ENCODE measurements around the gene DONSON. TPM values are rescaled to one million over a fixed set of nuclear protein-coding genes. Genes with fewer than 3 reads are reported as not detected.
"Not testable (repeated sequence)": the region's sequence is repeated elsewhere in the genome, so short reads cannot be mapped to it uniquely, and the experiment has no call there.

Gene DONSON
- total RNA-seq, 2 donors from 2014 or later: 11.6 to 16.8 TPM

- WGBS: under 1% methylated on average over 40 of the region's 57 CpGs
- Histone ChIP-seq H3K36me3 (no peaks in the 10 kb centered on the region), H3K4me3 (peak overlapping the region; percentile 59 to 83), H3K27ac (peak overlapping the region; percentile 78 to 82), H3K4me1 (replicated peaks) (no peaks in the 10 kb centered on the region), H3K9me3 (no peaks in the 10 kb centered on the region), H3K27me3 (replicated peaks; ENCODE audit: insufficient read depth) (no peaks in the 10 kb centered on the region)
- TF ChIP-seq CTCF (IDR thresholded peaks at IDR 0.05) (no peak), POLR2A (IDR thresholded peaks at IDR 0.05) (no peak), POLR2AphosphoS5 (IDR thresholded peaks at IDR 0.05) (no peak)
- DNase-seq (ENCODE audit: low spot score): peak; percentile 9
- intact Hi-C loops (cut with DNase I): no loop called here
Observed at GRCh38 chr21:33587792-33588484, 546 bp downstream of the DONSON start.

GRCh38 chr21:33586927-33587326 is 1.6 kb downstream of the DONSON start:
- no peak for DNase-seq (ENCODE audit: low spot score)
- TF ChIP-seq CTCF (IDR thresholded peaks at IDR 0.05): no peak
- no peak for TF ChIP-seq POLR2A (IDR thresholded peaks at IDR 0.05)
- no peak for TF ChIP-seq POLR2AphosphoS5 (IDR thresholded peaks at IDR 0.05)
- Histone ChIP-seq H3K4me3 (no peak overlapping the region), H3K27ac (no peak overlapping the region), H3K36me3 (no peaks in the 10 kb centered on the region), H3K27me3 (replicated peaks; ENCODE audit: insufficient read depth) (no peaks in the 10 kb centered on the region), H3K9me3 (no peaks in the 10 kb centered on the region), H3K4me1 (replicated peaks) (no peaks in the 10 kb centered on the region)
- 68% methylated on average over 6 of the region's 6 CpGs for WGBS
- intact Hi-C loops (cut with DNase I): no loop called here

- DNase-seq (ENCODE audit: low spot score): no peak
- intact Hi-C loops (cut with DNase I): no loop called here
- Histone ChIP-seq H3K4me1 (replicated peaks) (no peaks in the 10 kb centered on the region), H3K27me3 (replicated peaks; ENCODE audit: insufficient read depth) (no peaks in the 10 kb centered on the region), H3K36me3 (no peaks in the 10 kb centered on the region), H3K4me3 (no peak overlapping the region), H3K9me3 (no peaks in the 10 kb centered on the region), H3K27ac (no peak overlapping the region)
- TF ChIP-seq CTCF (IDR thresholded peaks at IDR 0.05): no peak
- no peak for TF ChIP-seq POLR2AphosphoS5 (IDR thresholded peaks at IDR 0.05)
- TF ChIP-seq POLR2A (IDR thresholded peaks at IDR 0.05): no peak
- 87% methylated on average over 3 of the region's 3 CpGs for WGBS
Observed at GRCh38 chr21:33584455-33584854, 4.0 kb downstream of the DONSON start.

GRCh38 chr21:33578959-33579542 is 9.4 kb downstream of the DONSON start:
- H3K4me3 ChIP-seq: no peak overlapping the region
- H3K27ac ChIP-seq: no peak overlapping the region
- TF ChIP-seq POLR2A (IDR thresholded peaks at IDR 0.05): no peak
- TF ChIP-seq POLR2AphosphoS5 (IDR thresholded peaks at IDR 0.05): no peak
- TF ChIP-seq CTCF (IDR thresholded peaks at IDR 0.05): no peak
- no peak for DNase-seq (ENCODE audit: low spot score)
- no peaks in the 10 kb centered on the region for H3K9me3 ChIP-seq
- no peaks in the 10 kb centered on the region for H3K36me3 ChIP-seq
- WGBS: 86% methylated on average over 7 of the region's 7 CpGs
- no peaks in the 10 kb centered on the region for H3K27me3 ChIP-seq (replicated peaks; ENCODE audit: insufficient read depth)
- intact Hi-C loops (cut with DNase I): no loop called here
- H3K4me1 ChIP-seq (replicated peaks): no peaks in the 10 kb centered on the region

DNA sequence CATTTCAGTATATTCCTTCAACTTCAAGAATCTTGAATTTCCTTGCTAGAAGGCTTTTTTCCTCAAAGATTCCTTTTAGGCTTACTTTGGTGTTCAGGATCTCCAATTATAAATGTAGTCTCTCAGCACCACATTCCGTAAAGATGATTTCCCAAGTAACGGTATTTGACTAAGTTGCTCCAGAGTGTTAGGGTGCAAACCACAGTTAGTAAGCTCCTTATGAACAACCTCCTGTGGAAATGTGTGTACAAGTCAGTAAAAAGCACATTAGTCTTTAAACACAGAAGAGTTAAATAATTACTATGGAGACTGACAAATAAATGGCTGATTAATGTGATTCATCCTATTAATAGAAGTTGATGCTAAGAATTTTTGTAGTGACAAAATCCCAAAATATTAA is 10.3 kb downstream of the DONSON start:
- DNase-seq (ENCODE audit: low spot score): no peak
- Histone ChIP-seq H3K27ac (no peak overlapping the region), H3K9me3 (no peaks in the 10 kb centered on the region), H3K27me3 (replicated peaks; ENCODE audit: insufficient read depth) (no peaks in the 10 kb centered on the region), H3K4me1 (replicated peaks) (no peaks in the 10 kb centered on the region), H3K4me3 (no peak overlapping the region), H3K36me3 (no peaks in the 10 kb centered on the region)
- TF ChIP-seq POLR2AphosphoS5 (IDR thresholded peaks at IDR 0.05): no peak
- TF ChIP-seq CTCF (IDR thresholded peaks at IDR 0.05): no peak
- no peak for TF ChIP-seq POLR2A (IDR thresholded peaks at IDR 0.05)
- intact Hi-C loops (cut with DNase I): no loop called here
- 89% methylated on average over 2 of the region's 2 CpGs for WGBS

DNA sequence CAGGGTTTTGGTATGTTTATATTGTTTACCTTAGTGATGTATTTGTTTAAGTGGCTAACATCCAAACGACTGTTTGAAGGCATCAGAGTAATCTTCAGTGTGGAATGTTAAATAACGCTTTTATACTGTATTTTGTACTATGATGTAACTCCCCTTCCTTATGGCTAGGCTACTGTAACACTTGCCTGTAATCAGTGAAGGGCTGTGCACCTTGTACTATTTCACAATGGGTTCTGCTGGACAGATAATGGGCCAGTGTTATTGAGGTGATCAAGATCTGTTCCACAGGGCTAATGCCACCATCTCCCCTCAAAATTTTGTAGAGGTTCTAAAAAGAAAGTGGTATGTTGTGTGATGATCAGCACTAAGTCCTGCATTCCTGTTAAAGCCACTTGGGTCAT is 11.7 kb downstream of the DONSON start:
- H3K9me3 ChIP-seq; H3K27ac ChIP-seq; DNase-seq (ENCODE audit: low spot score); H3K36me3 ChIP-seq; intact Hi-C loops (cut with DNase I); H3K4me1 ChIP-seq (replicated peaks); H3K4me3 ChIP-seq; H3K27me3 ChIP-seq (replicated peaks; ENCODE audit: insufficient read depth): not testable (repeated sequence)
- 38% methylated on average over 2 of the region's 2 CpGs for WGBS

Measured in prostate gland (tissue), 2 donors.